Endothelial cell (in vitro differentiated cells): ENCODE results near the gene SOX18. TPM values are rescaled to one million over a fixed set of nuclear protein-coding genes. Genes with fewer than 3 reads are reported as not detected.
A peak's percentile ranks its signal among the peaks of the same experiment; 100 is the strongest.

Experiments
- DNase-seq: peaks from one replicate; pipeline ENCODE4 v3.0.0; 2021; ENCODE audit warnings: low spot score
- H3K27ac Mint-ChIP-seq: one replicate; pipeline ENCODE4 v1.8.0; 2021; ENCODE audit warnings: mixed read lengths, inconsistent platforms; ENCODE audit not compliant: unreplicated experiment
- H3K27me3 Mint-ChIP-seq: one replicate; pipeline ENCODE4 v1.8.0; 2021; ENCODE audit warnings: mild to moderate bottlenecking, moderate library complexity, mixed read lengths, inconsistent platforms; ENCODE audit not compliant: unreplicated experiment
- H3K36me3 Mint-ChIP-seq: one replicate; pipeline ENCODE4 v1.8.0; 2021; ENCODE audit warnings: mild to moderate bottlenecking, low read depth, mixed read lengths, inconsistent platforms; ENCODE audit not compliant: unreplicated experiment
- H3K4me1 Mint-ChIP-seq: one replicate; pipeline ENCODE4 v1.8.0; 2021; ENCODE audit warnings: mild to moderate bottlenecking, mixed read lengths, inconsistent platforms; ENCODE audit not compliant: unreplicated experiment
- H3K4me3 Mint-ChIP-seq: one replicate; pipeline ENCODE4 v1.8.0; 2021; ENCODE audit warnings: mild to moderate bottlenecking, mixed read lengths, inconsistent platforms; ENCODE audit not compliant: unreplicated experiment
- H3K9me3 Mint-ChIP-seq: one replicate; pipeline ENCODE4 v1.8.0; 2021; ENCODE audit warnings: mixed read lengths, inconsistent platforms; ENCODE audit not compliant: unreplicated experiment
- total RNA-seq: library from RNA; stranded (reverse); fragmentation: NEBNext Ultra II Directional; extraction: Animal tissue kit (Norgen Biotek cat#: 25700); gene quantifications from one replicate; pipeline ENCODE4 v1.2.1, GENCODE V29; 2021; ENCODE audit not compliant: unreplicated experiment
- TF ChIP-seq, protein P1 (sequence below): fragments of 200-600 bp; sonication (generic); IDR thresholded peaks from one replicate; pipeline ENCODE4 v1.5.0; 2021; ENCODE audit warnings: antibody characterized with exemption; ENCODE audit not compliant: unreplicated experiment

SOX18 gene
- total RNA-seq, 1 donor from 2014 or later = 149 TPM

- Mint-ChIP-seq H3K9me3 (no peaks in the 10 kb centered on the region), H3K4me1 (peaks cover 10% of the 10 kb centered on the region), H3K36me3 (no peaks in the 10 kb centered on the region), H3K27ac (no peak overlapping the region), H3K4me3 (no peak overlapping the region), H3K27me3 (peaks cover 9% of the 10 kb centered on the region)
- TF ChIP-seq, protein P1, sequence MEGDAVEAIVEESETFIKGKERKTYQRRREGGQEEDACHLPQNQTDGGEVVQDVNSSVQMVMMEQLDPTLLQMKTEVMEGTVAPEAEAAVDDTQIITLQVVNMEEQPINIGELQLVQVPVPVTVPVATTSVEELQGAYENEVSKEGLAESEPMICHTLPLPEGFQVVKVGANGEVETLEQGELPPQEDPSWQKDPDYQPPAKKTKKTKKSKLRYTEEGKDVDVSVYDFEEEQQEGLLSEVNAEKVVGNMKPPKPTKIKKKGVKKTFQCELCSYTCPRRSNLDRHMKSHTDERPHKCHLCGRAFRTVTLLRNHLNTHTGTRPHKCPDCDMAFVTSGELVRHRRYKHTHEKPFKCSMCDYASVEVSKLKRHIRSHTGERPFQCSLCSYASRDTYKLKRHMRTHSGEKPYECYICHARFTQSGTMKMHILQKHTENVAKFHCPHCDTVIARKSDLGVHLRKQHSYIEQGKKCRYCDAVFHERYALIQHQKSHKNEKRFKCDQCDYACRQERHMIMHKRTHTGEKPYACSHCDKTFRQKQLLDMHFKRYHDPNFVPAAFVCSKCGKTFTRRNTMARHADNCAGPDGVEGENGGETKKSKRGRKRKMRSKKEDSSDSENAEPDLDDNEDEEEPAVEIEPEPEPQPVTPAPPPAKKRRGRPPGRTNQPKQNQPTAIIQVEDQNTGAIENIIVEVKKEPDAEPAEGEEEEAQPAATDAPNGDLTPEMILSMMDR = no peak
- no peak for DNase-seq
These were observed 21.0 kb upstream of the SOX18 start for GRCh38 chr20:64070244-64070993.

DNA sequence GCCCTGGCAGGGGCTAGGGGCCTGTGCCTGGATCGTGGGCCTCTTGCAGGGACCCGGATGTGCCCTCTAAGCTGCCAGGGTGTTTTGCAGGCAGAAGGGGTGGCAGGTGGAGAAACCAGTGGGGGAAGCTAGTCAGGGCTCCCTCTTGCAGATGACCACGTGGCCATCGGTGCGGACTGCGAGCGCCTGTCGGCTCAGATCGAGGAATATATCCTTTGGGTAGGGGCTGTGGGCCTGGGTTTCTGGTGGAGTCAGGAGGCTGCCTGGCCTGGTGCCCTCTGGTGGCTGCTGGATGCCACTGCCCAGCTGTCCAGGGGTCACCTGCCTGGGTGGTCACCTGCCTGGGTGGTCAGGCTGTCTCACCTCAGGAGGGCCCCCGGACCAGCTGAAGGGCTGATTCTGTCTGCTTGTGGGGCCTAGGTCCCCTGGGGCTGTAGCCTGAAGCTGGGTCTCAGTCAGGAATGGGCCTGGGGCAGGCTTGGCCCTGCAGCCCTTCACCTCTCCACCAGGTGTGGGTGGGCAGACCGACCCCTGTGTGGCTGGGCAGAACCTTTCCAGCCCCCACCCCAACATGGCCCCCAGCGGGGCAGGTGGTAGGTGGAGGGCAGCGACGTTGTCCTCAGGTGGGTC lies 20.3 kb upstream of the SOX18 start:
- Mint-ChIP-seq H3K27ac (no peak overlapping the region), H3K4me3 (no peak overlapping the region), H3K36me3 (no peaks in the 10 kb centered on the region), H3K4me1 (peaks cover 10% of the 10 kb centered on the region), H3K9me3 (no peaks in the 10 kb centered on the region), H3K27me3 (peaks cover 9% of the 10 kb centered on the region)
- TF ChIP-seq, protein P1 = peak; percentile 80
- peak; percentile 75 for DNase-seq

DNA sequence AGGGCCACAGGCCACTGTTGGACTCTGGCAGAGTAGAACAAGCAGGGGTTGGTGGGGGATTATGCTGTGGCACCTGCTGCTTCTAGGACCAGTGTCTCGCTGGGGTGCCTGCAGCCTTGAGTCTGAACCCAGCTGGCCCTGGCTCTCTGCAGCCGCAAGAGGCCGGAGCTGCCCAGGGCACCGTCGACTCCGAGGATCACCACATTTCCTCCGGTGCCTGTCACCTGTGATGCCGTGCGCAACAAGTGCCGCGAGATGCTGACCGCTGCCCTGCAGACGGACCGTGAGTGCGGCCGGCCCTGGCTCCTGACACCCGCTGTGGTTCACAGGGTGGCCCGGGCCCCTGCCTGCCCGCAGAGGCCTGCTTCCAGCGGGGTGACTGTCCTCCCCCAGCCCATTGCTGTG lies 19.8 kb upstream of the SOX18 start:
- H3K27ac Mint-ChIP-seq = no peak overlapping the region
- peaks cover 12% of the 10 kb centered on the region for H3K4me1 Mint-ChIP-seq
- TF ChIP-seq, protein P1 = no peak
- DNase-seq = no peak
- no peak overlapping the region for H3K4me3 Mint-ChIP-seq
- H3K9me3 Mint-ChIP-seq = no peaks in the 10 kb centered on the region
- H3K36me3 Mint-ChIP-seq = no peaks in the 10 kb centered on the region
- H3K27me3 Mint-ChIP-seq = peaks cover 11% of the 10 kb centered on the region

DNA sequence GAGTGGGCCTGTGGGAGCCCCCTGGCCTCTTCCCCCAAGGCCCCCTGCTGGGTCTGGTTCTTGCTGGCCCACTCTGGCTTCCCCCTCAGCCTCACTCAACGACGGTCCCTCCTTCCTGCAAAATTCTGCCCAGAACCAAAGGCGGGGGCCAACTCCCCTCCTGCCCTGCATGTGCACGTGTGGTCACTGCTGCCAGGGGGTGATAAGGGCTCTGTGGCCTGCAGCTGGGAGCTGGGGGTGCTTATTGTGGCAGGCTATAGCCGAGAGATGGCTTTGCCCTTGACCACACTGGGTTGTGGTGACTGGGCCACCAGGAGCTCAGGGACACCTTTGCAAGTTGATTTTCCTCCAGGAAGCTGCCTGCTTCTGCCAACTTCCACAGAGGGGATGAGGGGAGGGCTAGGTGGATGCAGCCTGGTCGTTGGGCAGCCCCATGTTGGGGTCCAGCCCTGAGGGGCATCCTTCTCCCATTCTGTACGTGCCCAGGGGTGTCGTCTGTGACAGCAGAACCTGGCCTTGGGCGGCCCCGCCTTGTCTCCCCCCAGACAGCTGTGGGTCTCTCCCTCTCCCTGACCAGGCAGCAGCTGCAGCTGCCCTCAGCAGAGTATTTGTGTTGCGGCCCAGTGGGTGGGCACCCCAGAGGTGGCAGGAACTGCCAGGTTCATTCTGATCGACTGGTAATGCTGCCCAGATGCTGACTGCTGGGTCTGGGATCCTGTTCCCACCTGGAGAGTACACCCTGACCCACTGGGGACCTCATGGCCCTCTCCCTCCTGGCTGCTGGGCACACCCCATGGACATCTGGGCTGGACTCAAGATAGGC lies 19.2 kb upstream of the SOX18 start:
- TF ChIP-seq, protein P1 = no peak
- Mint-ChIP-seq H3K4me1 (peaks cover 18% of the 10 kb centered on the region), H3K27ac (no peak overlapping the region), H3K27me3 (peaks cover 10% of the 10 kb centered on the region), H3K4me3 (no peak overlapping the region), H3K9me3 (no peaks in the 10 kb centered on the region), H3K36me3 (peaks cover 5% of the 10 kb centered on the region)
- DNase-seq = no peak
